Measurements from ENCODE around the gene RADIL.

The RADIL gene

GRCh38 chr7:4831723-4832495 lies 51.6 kb downstream of the RADIL start:
- DNase-seq, result no peak

- peak; percentile 43 for DNase-seq
These were observed 53.3 kb downstream of the RADIL start for GRCh38 chr7:4830176-4830575.

GRCh38 chr7:4828720-4829383 lies 54.7 kb downstream of the RADIL start:
- no peak for DNase-seq

- no peak for DNase-seq
These were observed 58.4 kb downstream of the RADIL start for GRCh38 chr7:4825081-4825480.

GRCh38 chr7:4824120-4824775 lies 59.3 kb downstream of the RADIL start:
- no peak for DNase-seq

GRCh38 chr7:4823441-4824119 lies 59.9 kb downstream of the RADIL start:
- no peak for DNase-seq

- DNase-seq, result no peak
These were observed 60.8 kb downstream of the RADIL start for GRCh38 chr7:4822677-4823076.

- no peak for DNase-seq
These were observed 62.5 kb downstream of the RADIL start for GRCh38 chr7:4820967-4821471.

GRCh38 chr7:4820405-4820966 lies 63.0 kb downstream of the RADIL start:
- DNase-seq, result no peak

GRCh38 chr7:4819560-4820404 lies 63.7 kb downstream of the RADIL start:
- no peak for DNase-seq

GRCh38 chr7:4818000-4818794 lies 65.3 kb downstream of the RADIL start:
- no peak for DNase-seq

- no peak for DNase-seq
These were observed 66.2 kb downstream of the RADIL start for GRCh38 chr7:4817178-4817901.

- no peak for DNase-seq
These were observed 67.0 kb downstream of the RADIL start for GRCh38 chr7:4816419-4817080.

- no peak for DNase-seq
These were observed 67.7 kb downstream of the RADIL start for GRCh38 chr7:4815609-4816418.

- no peak for DNase-seq
These were observed 68.4 kb downstream of the RADIL start for GRCh38 chr7:4815121-4815520.

GRCh38 chr7:4814433-4814832 lies 69.1 kb downstream of the RADIL start:
- no peak for DNase-seq

- no peak for DNase-seq
These were observed 73.8 kb downstream of the RADIL start for GRCh38 chr7:4809666-4810065.

GRCh38 chr7:4809091-4809591 lies 74.4 kb downstream of the RADIL start:
- DNase-seq, result peak; percentile 24

GRCh38 chr7:4808565-4808964 lies 75.0 kb downstream of the RADIL start:
- no peak for DNase-seq
